Lung (tissue), 12 donors: ENCODE measurements around the gene HOXC11. TPM values are rescaled to one million over a fixed set of nuclear protein-coding genes. Genes with fewer than 3 reads are reported as not detected.

Experiments used
- ATAC-seq: fragments of 200-7000 bp; cut with Tn5 transposase; one replicate; pipeline ENCODE4 v1.9.1; 2020; ENCODE audit warnings: moderate number of reproducible peaks; ENCODE audit not compliant: insufficient read depth, low FRiP score
- DNase-seq, 3 donors: peaks; one replicate each; pipeline ENCODE4 v3.0.0-alpha.2; 2013 to 2017
- H3K27ac ChIP-seq, 2 donors: one replicate each; pipeline ENCODE4 v1.5.1; 2013; ENCODE audit warnings: mild to moderate bottlenecking in 2 of 2, moderate library complexity in 2 of 2, control low read depth in 1 of 2, inconsistent platforms in 1 of 2, low read depth in 1 of 2, low read length in 1 of 2
- H3K27me3 ChIP-seq, 3 donors: one replicate each; pipeline ENCODE4 v1.5.1; 2013; ENCODE audit warnings: low read length in 2 of 3; ENCODE audit not compliant: control insufficient read depth in 3 of 3, insufficient read depth in 3 of 3
- H3K36me3 ChIP-seq, 4 donors: one replicate each; pipeline ENCODE4 v1.5.1; 2013; ENCODE audit warnings: low read length in 4 of 4, mild to moderate bottlenecking in 1 of 4, moderate library complexity in 1 of 4; ENCODE audit not compliant: control insufficient read depth in 4 of 4, insufficient read depth in 4 of 4
- H3K4me1 ChIP-seq, 5 donors: one replicate each; pipeline ENCODE4 v1.5.1; 2013; ENCODE audit warnings: low read length in 5 of 5, mild to moderate bottlenecking in 2 of 5, moderate library complexity in 1 of 5; ENCODE audit not compliant: control insufficient read depth in 5 of 5, insufficient read depth in 5 of 5
- H3K4me3 ChIP-seq: one replicate; pipeline ENCODE4 v1.5.1; 2013; ENCODE audit warnings: mild to moderate bottlenecking, control low read depth, moderate library complexity
- H3K9ac ChIP-seq, 2 donors: one replicate each; pipeline ENCODE4 v1.5.1; 2013; ENCODE audit warnings: low read length in 2 of 2, control low read depth in 1 of 2; ENCODE audit not compliant: insufficient read depth in 1 of 2
- H3K9me3 ChIP-seq, 4 donors: one replicate each; pipeline ENCODE4 v1.5.1; 2013; ENCODE audit warnings: low read length in 3 of 4, mild to moderate bottlenecking in 1 of 4, moderate library complexity in 1 of 4; ENCODE audit not compliant: control insufficient read depth in 4 of 4, insufficient read depth in 3 of 4
- CTCF ChIP-seq: IDR thresholded peaks from 2 replicates; pipeline ENCODE4 v1.5.1; 2012; ENCODE audit warnings: mild to moderate bottlenecking; ENCODE audit errors: control extremely low read depth, extremely low read depth
- WGBS, 2 donors: extraction: QIAGEN DNeasy Blood & Tissue Kit; methylation state at CpG; one replicate each; pipeline ENCODE4 v1.1.7; 2013; 5-methylcytosine and 5-hydroxymethylcytosine counted together
- polyA plus RNA-seq, 2 donors: library from polyadenylated mRNA; stranded (reverse); fragments of 200-250 nt; gene quantifications; one replicate each; pipeline ENCODE4 v1.2.1, GENCODE V29; 2013
- total RNA-seq, 2 donors: library from RNA; depleted of rRNA in 1 of 2; stranded (reverse); fragments of >200 nt in 1 of 2; gene quantifications; one replicate each; pipeline ENCODE4 v1.2.1, GENCODE V29; 2014 to 2021
- donor health status: control.
- donor health status: control.
- donor health status: Bipolar disorder and iron deficiency.
- donor health status: healthy.
- donor health status: DM: yes; HTN: yes; CAD: no.

HOXC11 gene
- total and polyA plus RNA-seq, 4 donors = not detected

- no peak for ATAC-seq
- H3K9me3 ChIP-seq = peaks cover 0 to 2% (median 0%) of the 10 kb centered on the region in 4 donors
- H3K4me3 ChIP-seq = no peak overlapping the region
- H3K4me1 ChIP-seq = no peaks in the 10 kb centered on the region
- H3K9ac ChIP-seq = no peak overlapping the region
- H3K27me3 ChIP-seq = peaks cover 15 to 99% (median 99%) of the 10 kb centered on the region in 3 donors
- no peak overlapping the region for H3K27ac ChIP-seq
- WGBS, 2 donors = 4% methylated on average over 33 to 34 of the region's 34 CpGs
- no peak for TF ChIP-seq CTCF
- no peaks in the 10 kb centered on the region for H3K36me3 ChIP-seq
- DNase-seq = no peak
Observed at GRCh38 chr12:53949631-53950436, 23.1 kb upstream of the HOXC11 start.

DNA sequence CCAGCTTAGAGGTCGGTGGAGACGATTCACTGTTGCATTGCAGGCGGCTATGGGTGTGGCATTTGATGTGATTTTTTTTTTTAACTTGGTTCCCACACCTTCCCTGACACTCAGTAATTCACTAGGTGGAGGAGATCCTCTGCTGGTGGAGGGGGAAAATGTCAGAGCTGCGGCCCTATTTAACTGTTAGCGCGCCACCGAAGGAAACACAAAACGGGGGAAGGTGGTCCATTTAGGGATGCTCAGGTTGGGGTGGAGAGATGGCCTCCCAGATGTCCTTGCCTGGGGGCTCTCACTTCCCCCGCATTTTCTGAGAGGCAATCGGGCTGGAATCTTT, 22.5 kb upstream of the HOXC11 start:
- no peak overlapping the region for H3K4me3 ChIP-seq
- H3K9me3 ChIP-seq = peaks cover 0 to 4% (median 0%) of the 10 kb centered on the region in 4 donors
- no peak overlapping the region for H3K9ac ChIP-seq
- TF ChIP-seq CTCF = no peak
- peaks cover 12 to 97% (median 96%) of the 10 kb centered on the region in 3 donors for H3K27me3 ChIP-seq
- no peaks in the 10 kb centered on the region for H3K4me1 ChIP-seq
- no peak overlapping the region for H3K27ac ChIP-seq
- DNase-seq (no peak), ATAC-seq (no peak)
- H3K36me3 ChIP-seq = no peaks in the 10 kb centered on the region
- 6 to 8% methylated on average over 10 of the region's 10 CpGs for WGBS, 2 donors

DNA sequence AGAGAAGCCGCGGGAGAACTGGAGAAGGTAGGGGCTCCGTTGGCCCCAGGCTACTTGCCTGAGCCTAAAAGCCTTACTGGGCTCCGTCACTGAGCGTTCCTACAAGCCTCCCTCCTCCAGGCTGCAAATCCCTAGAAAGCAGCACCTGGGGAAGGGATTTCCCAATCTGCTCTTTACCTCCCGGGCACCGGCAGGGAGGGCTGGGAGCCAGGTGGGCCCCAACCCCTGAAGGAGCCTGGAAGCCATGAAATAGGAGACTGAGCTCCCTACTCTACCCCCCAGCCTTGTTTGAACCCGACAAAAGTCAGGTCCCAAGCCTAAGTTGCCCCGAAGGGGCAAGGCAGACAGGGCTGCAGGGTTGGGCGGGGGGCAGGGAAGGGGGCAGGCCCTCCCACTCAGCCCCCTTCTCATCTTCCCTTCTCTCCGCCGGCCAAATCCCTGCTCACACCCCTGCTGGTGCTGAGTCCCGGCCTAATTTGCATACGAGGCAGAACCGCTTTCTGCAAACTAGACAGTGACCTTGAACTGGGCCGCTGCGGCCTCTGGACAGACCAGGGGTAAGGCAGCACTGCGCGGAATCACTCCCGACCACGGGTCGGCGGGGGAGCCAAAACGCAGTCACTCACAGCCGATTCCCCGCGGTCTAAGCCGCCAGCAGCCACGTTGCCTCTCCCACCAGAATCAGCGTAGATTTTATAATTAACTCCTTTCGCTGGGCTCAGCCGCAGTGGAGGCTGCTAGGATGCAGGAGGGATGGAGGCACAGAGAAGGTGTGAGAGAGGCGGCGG, 21.9 kb upstream of the HOXC11 start:
- Histone ChIP-seq H3K4me3 (no peak overlapping the region), H3K4me1 (no peaks in the 10 kb centered on the region), H3K36me3 (no peaks in the 10 kb centered on the region), H3K27ac (no peak overlapping the region), H3K9me3 (peaks cover 0 to 4% (median 0%) of the 10 kb centered on the region in 4 donors), H3K27me3 (peaks cover 10 to 97% (median 96%) of the 10 kb centered on the region in 3 donors), H3K9ac (no peak overlapping the region)
- 4 to 7% methylated on average over 34 of the region's 34 CpGs for WGBS, 2 donors
- no peak for DNase-seq
- no peak for ATAC-seq
- no peak for TF ChIP-seq CTCF
